Erythroblast (primary cell): ENCODE measurements around the gene TMEM269.

Source experiments
- DNase-seq, 2 experiments: peaks; one replicate each; lab custom pipeline; 2025; lab: John Stamatoyannopoulos, UW
- GATA1 ChIP-seq: IDR thresholded peaks from 2 replicates; pipeline ENCODE4 v1.6.1; 2011; ENCODE audit warnings: low read depth, mild to moderate bottlenecking, control low read depth, low read length, moderate library complexity
- POLR2A ChIP-seq: IDR thresholded peaks from 2 replicates; pipeline ENCODE4 v1.6.1; 2011; ENCODE audit warnings: mild to moderate bottlenecking, low read length

The TMEM269 gene

GRCh38 chr1:42784946-42785693 lies at the start of gene TMEM269:
Gene TMEM269 (plus strand): TSS chr1:42784991. CDS start chr1:42789894, 4,903 bp downstream.
- TF ChIP-seq POLR2A (no peak), GATA1 (no peak)
- peak in 1 of 2 experiments; percentile 20 for DNase-seq

- TF ChIP-seq POLR2A (no peak), GATA1 (no peak)
- DNase-seq: no peak
These were observed 49.7 kb upstream of the TMEM269 start for GRCh38 chr1:42735056-42735455.

- TF ChIP-seq GATA1 (no peak), POLR2A (no peak)
- no peak for DNase-seq
These were observed 49.2 kb upstream of the TMEM269 start for GRCh38 chr1:42735477-42736105.

GRCh38 chr1:42736152-42736551 lies 48.6 kb upstream of the TMEM269 start:
- DNase-seq: peak; percentile 45 to 62
- TF ChIP-seq POLR2A (no peak), GATA1 (no peak)

- no peak for DNase-seq
- TF ChIP-seq GATA1 (no peak), POLR2A (no peak)
These were observed 48.1 kb upstream of the TMEM269 start for GRCh38 chr1:42736571-42737200.

- TF ChIP-seq POLR2A: no peak
- TF ChIP-seq GATA1: no peak
- DNase-seq: no peak
These were observed 47.5 kb upstream of the TMEM269 start for GRCh38 chr1:42737257-42737656.

GRCh38 chr1:42737986-42738677 lies 46.7 kb upstream of the TMEM269 start:
- no peak for DNase-seq
- no peak for TF ChIP-seq POLR2A
- no peak for TF ChIP-seq GATA1

GRCh38 chr1:42738678-42739226 lies 46.0 kb upstream of the TMEM269 start:
- DNase-seq: no peak
- no peak for TF ChIP-seq POLR2A
- no peak for TF ChIP-seq GATA1

GRCh38 chr1:42739753-42740700 lies 44.8 kb upstream of the TMEM269 start, which contains the start of gene CLDN19:
Gene CLDN19 (minus strand): TSS chr1:42740236. CDS start chr1:42740063, 173 bp downstream.
- no peak for DNase-seq
- TF ChIP-seq GATA1 (no peak), POLR2A (no peak)

- DNase-seq: no peak
- TF ChIP-seq POLR2A: no peak
- TF ChIP-seq GATA1: no peak
These were observed 43.8 kb upstream of the TMEM269 start for GRCh38 chr1:42740851-42741580.

GRCh38 chr1:42741706-42742105 lies 43.1 kb upstream of the TMEM269 start:
- no peak for TF ChIP-seq POLR2A
- TF ChIP-seq GATA1: no peak
- DNase-seq: no peak

- TF ChIP-seq GATA1 (no peak), POLR2A (no peak)
- no peak for DNase-seq
These were observed 42.6 kb upstream of the TMEM269 start for GRCh38 chr1:42742141-42742540.
